GM12865 (cell line): ENCODE measurements around the gene ATXN7.

Source experiments
- DNase-seq: peaks from one replicate; pipeline ENCODE4 v3.0.0; 2010; ENCODE audit warnings: low read depth
- H3K4me3 ChIP-seq: 2 replicates; pipeline ENCODE4 v1.5.1; 2011; ENCODE audit warnings: mild to moderate bottlenecking, low read depth, low read length, control low read depth
- CTCF ChIP-seq: IDR thresholded peaks from 2 replicates; pipeline ENCODE4 v1.5.1; 2011; ENCODE audit warnings: low read length, control low read depth, low read depth, inconsistent platforms; ENCODE audit not compliant: insufficient read depth; ENCODE audit errors: missing control alignments

ATXN7 gene

GRCh38 chr3:63900010-63900409 is 36.3 kb downstream of the ATXN7 start:
- no peak overlapping the region for H3K4me3 ChIP-seq
- no peak for DNase-seq
- TF ChIP-seq CTCF: no peak

- H3K4me3 ChIP-seq: no peak overlapping the region
- no peak for DNase-seq
- no peak for TF ChIP-seq CTCF
These were observed 36.8 kb downstream of the ATXN7 start for GRCh38 chr3:63900459-63900858.

- no peak for DNase-seq
- no peak for TF ChIP-seq CTCF
- H3K4me3 ChIP-seq: no peak overlapping the region
These were observed 42.3 kb downstream of the ATXN7 start for GRCh38 chr3:63905731-63906620.

GRCh38 chr3:63908081-63908736 is 44.5 kb downstream of the ATXN7 start:
- no peak for TF ChIP-seq CTCF
- DNase-seq: no peak
- no peak overlapping the region for H3K4me3 ChIP-seq

GRCh38 chr3:63908776-63909175 is 45.1 kb downstream of the ATXN7 start:
- no peak for TF ChIP-seq CTCF
- DNase-seq: no peak

GRCh38 chr3:63909431-63909830 is 45.8 kb downstream of the ATXN7 start:
- TF ChIP-seq CTCF: no peak
- no peak overlapping the region for H3K4me3 ChIP-seq
- no peak for DNase-seq

More at GRCh38 chr3:63908776-63909175, 45.1 kb downstream of the ATXN7 start:
- H3K4me3 ChIP-seq: no peak overlapping the region

- no peak for TF ChIP-seq CTCF
- no peak overlapping the region for H3K4me3 ChIP-seq
- no peak for DNase-seq
These were observed 46.3 kb downstream of the ATXN7 start for GRCh38 chr3:63910001-63910400.
